ENCODE measurements around the gene DPM2. TPM values are rescaled to one million over a fixed set of nuclear protein-coding genes. Genes with fewer than 3 reads are reported as not detected.

The DPM2 gene
- total and polyA plus RNA-seq, 2 experiments from 2014 or later: 19.2 to 57.1 TPM

DNA sequence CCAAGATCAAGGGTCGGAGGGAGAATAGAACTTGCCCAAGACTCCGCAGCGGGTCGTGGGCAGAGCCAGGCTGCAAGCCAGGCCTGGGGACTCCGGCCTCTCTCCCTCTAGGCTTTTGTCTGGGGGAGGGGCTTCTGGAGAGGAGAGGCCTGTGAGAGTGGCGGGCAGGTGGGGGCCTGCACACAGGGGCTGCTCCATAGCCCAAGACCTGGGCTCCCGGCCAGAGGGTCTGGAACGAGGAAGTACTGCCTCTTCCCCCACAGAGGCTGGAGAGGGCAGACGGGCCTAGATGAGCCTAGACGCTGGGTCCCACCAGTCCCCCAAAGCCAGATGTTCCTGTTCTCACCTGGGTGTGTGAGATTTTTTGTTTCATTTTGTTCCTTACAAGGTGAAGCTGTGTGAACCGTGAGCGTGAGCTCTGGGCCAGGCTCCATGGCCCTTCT, 33.1 kb downstream of the DPM2 start:
- no peaks in the 10 kb centered on the region for H3K9me2 ChIP-seq (replicated peaks; ENCODE audit: insufficient read depth)
- no peaks in the 10 kb centered on the region for H3K9me3 ChIP-seq (ENCODE audit: low read depth)
- H3K4me3 ChIP-seq: no peak overlapping the region
- peak; percentile 50 for DNase-seq (ENCODE audit: low spot score)
- H3K4me1 ChIP-seq (ENCODE audit: insufficient read depth): peaks cover 28% of the 10 kb centered on the region
- no peak overlapping the region for H3K4me2 ChIP-seq
- H2AFZ ChIP-seq: peak overlapping the region; percentile 31
- no peaks in the 10 kb centered on the region for H4K20me1 ChIP-seq (ENCODE audit: insufficient read depth, poor library complexity, severe bottlenecking)
- no peaks in the 10 kb centered on the region for H3K27me3 ChIP-seq
- H3K27ac ChIP-seq: peak overlapping the region; percentile 71
- TF ChIP-seq EZH2 (IDR thresholded peaks at IDR 0.05; ENCODE audit: borderline replicate concordance): no peak
- no peak for TF ChIP-seq EZH2phosphoT487 (IDR thresholded peaks at IDR 0.05; ENCODE audit: low read depth, severe bottlenecking, unreplicated experiment)
- TF ChIP-seq, protein P1, sequence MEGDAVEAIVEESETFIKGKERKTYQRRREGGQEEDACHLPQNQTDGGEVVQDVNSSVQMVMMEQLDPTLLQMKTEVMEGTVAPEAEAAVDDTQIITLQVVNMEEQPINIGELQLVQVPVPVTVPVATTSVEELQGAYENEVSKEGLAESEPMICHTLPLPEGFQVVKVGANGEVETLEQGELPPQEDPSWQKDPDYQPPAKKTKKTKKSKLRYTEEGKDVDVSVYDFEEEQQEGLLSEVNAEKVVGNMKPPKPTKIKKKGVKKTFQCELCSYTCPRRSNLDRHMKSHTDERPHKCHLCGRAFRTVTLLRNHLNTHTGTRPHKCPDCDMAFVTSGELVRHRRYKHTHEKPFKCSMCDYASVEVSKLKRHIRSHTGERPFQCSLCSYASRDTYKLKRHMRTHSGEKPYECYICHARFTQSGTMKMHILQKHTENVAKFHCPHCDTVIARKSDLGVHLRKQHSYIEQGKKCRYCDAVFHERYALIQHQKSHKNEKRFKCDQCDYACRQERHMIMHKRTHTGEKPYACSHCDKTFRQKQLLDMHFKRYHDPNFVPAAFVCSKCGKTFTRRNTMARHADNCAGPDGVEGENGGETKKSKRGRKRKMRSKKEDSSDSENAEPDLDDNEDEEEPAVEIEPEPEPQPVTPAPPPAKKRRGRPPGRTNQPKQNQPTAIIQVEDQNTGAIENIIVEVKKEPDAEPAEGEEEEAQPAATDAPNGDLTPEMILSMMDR (IDR thresholded peaks at IDR 0.05; ENCODE audit: poor library complexity): no peak
- no peaks in the 10 kb centered on the region for H3K36me3 ChIP-seq (replicated peaks; ENCODE audit: insufficient read depth, low read depth)
- H3K79me2 ChIP-seq: no peaks in the 10 kb centered on the region
- WGBS (ENCODE audit: low lambda C conversion rate, missing lambda C conversion rate): 76% methylated on average over 12 of the region's 12 CpGs

DNA sequence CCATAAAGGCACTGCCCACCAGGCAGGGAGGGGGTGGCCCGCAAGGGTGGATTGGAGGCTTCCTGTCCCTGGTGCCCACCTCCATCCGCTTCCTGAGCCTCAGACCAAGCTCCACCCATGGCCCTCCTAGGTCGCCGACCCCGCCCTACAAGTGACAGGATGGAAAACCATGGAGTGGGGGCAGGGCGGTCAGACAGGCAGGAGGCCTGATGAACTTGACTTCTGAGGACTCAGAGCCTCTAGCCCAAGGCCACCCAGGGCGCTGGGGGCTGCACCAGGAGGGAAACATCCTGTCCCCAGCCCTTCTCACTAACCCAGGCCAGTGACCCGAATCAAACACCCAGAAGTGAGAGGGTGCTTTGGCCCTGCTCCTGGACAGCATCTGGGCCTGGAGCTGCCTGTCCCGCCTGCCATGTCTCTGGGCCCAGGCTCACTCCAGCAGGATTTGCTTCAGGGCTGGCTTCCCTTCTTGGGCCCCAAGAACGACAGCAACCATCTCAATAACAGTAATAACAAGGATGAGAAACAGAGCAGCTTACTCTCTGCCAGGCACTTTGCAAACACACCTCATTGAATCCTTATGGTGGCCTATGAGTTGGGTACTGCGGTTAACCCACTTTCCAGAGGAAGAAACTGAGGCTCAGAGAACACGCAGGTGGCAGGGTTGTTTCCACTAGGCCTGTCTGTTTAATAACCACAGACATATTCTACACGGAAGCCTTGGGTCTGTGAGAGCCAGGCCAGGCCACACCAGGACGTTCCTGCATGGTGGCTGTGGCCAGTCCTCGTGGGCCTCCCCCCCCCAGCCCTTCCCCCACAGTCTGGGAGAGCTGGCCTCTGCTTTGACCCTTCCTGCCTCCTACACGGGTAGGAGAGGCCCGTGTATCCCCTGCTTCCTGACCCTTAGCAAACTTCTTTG, 33.8 kb downstream of the DPM2 start:
- peaks cover 28% of the 10 kb centered on the region for H3K4me1 ChIP-seq (ENCODE audit: insufficient read depth)
- peak overlapping the region; percentile 71 for H3K27ac ChIP-seq
- WGBS (ENCODE audit: low lambda C conversion rate, missing lambda C conversion rate): 61% methylated on average over 17 of the region's 17 CpGs
- no peak for TF ChIP-seq EZH2phosphoT487 (IDR thresholded peaks at IDR 0.05; ENCODE audit: low read depth, severe bottlenecking, unreplicated experiment)
- no peak for TF ChIP-seq EZH2 (IDR thresholded peaks at IDR 0.05; ENCODE audit: borderline replicate concordance)
- TF ChIP-seq, protein P1 (IDR thresholded peaks at IDR 0.05; ENCODE audit: poor library complexity): no peak
- peaks cover under 1% of the 10 kb centered on the region for H3K79me2 ChIP-seq
- H4K20me1 ChIP-seq (ENCODE audit: insufficient read depth, poor library complexity, severe bottlenecking): no peaks in the 10 kb centered on the region
- no peaks in the 10 kb centered on the region for H3K36me3 ChIP-seq (replicated peaks; ENCODE audit: insufficient read depth, low read depth)
- H3K4me2 ChIP-seq: no peak overlapping the region
- no peak overlapping the region for H3K4me3 ChIP-seq
- H3K9me3 ChIP-seq (ENCODE audit: low read depth): no peaks in the 10 kb centered on the region
- DNase-seq (ENCODE audit: low spot score): peak; percentile 48
- no peaks in the 10 kb centered on the region for H3K27me3 ChIP-seq
- H3K9me2 ChIP-seq (replicated peaks; ENCODE audit: insufficient read depth): no peaks in the 10 kb centered on the region
- no peak overlapping the region for H2AFZ ChIP-seq

DNA sequence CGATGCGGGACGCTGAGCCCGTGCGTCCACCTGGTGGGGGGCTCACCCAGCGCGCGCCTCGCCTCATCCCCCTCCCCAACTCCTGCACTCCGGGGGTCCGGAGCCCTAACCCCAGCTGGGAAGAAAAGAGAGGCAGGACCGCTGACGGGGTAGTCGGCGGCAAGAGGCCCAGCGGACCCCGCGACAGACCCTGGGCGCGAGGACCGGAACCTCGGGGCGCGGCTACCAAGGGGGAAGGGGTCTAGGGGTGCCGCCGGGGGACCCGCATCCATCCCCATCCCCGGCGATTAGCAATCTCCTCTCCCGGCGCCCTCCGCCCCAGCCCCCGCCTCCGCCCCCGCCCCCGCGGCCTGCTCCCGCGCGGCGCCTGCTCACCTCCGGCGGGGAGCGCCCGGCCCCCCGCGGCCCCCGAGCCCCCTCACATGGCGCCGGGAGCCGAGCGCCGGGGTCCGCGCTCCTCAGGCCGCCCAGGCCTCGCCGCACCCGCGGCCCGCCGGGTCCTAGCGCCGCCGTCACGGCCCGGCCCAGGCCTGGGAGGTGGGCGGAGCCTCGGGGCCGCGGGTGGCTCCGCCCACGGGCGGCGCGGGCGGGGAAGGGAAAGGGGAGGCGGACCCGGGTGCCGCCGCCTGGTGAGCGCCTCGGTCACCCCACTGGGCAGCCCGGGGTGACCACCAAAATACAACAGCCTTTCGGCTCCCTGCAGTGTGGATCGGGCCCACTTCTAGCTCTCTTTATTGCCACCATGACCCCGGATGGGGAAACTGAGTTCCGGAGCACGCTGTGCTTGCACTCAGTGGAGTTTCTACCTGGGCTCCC, 38.3 kb downstream of the DPM2 start, which contains the start of gene ST6GALNAC6:
ST6GALNAC6 (minus strand) TSS at position 476 of the 816 bp plus-strand sequence. CDS start 1,622 bp downstream, outside the sequence.
- Histone ChIP-seq H3K4me2 (peak within 1 kb of the TSS; percentile 96), H3K9me3 (ENCODE audit: low read depth) (no peaks in the 10 kb centered on the region), H3K27me3 (no peaks in the 10 kb centered on the region), H3K79me2 (peaks cover 4% of the 10 kb centered on the region), H4K20me1 (ENCODE audit: insufficient read depth, poor library complexity, severe bottlenecking) (no peaks in the 10 kb centered on the region), H3K9me2 (replicated peaks; ENCODE audit: insufficient read depth) (no peaks in the 10 kb centered on the region), H3K4me1 (ENCODE audit: insufficient read depth) (peaks cover 41% of the 10 kb centered on the region), H3K4me3 (peak within 1 kb of the TSS; percentile 90), H3K27ac (peak within 1 kb of the TSS; percentile 87), H3K36me3 (replicated peaks; ENCODE audit: insufficient read depth, low read depth) (no peaks in the 10 kb centered on the region), H2AFZ (peak within 1 kb of the TSS; percentile 89)
- 6% methylated on average over 47 of the region's 89 CpGs for WGBS (ENCODE audit: low lambda C conversion rate, missing lambda C conversion rate)
- DNase-seq (ENCODE audit: low spot score): peak; percentile 92
- TF ChIP-seq, protein P1 (IDR thresholded peaks at IDR 0.05; ENCODE audit: poor library complexity): no peak
- TF ChIP-seq EZH2phosphoT487 (IDR thresholded peaks at IDR 0.05; ENCODE audit: low read depth, severe bottlenecking, unreplicated experiment) (no peak), EZH2 (IDR thresholded peaks at IDR 0.05; ENCODE audit: borderline replicate concordance) (no peak)
